Right atrium auricular region (tissue), 2 donors: ENCODE results near the gene BNC2. TPM values are rescaled to one million over a fixed set of nuclear protein-coding genes. Genes with fewer than 3 reads are reported as not detected.
A peak's percentile ranks its signal among the peaks of the same experiment; 100 is the strongest.

Experiments used
- DNase-seq: peaks from one replicate; pipeline ENCODE4 v3.0.0-alpha.2; 2019; ENCODE audit warnings: low spot score
- H3K27ac ChIP-seq, 2 donors: fragments of 200-600 bp; sonication (generic); 1 replicate in 1 of 2; 2 replicates in 1 of 2; pipeline ENCODE4 v1.5.1; 2016 to 2019
- H3K27me3 ChIP-seq, 2 donors: fragments of 200-600 bp; sonication (generic); one replicate each; pipeline versions ENCODE4 v1.5.1 to v1.6.0; 2017 to 2019
- H3K36me3 ChIP-seq: fragments of 200-600 bp; sonication (generic); one replicate; pipeline ENCODE4 v1.5.1; 2016
- H3K4me1 ChIP-seq, 2 donors: fragments of 200-600 bp; sonication (generic); one replicate each; pipeline versions ENCODE4 v1.5.1 to v1.6.0; 2017 to 2019
- H3K4me3 ChIP-seq, 2 donors: fragments of 200-600 bp; sonication (generic); 1 replicate in 1 of 2; 2 replicates in 1 of 2; pipeline ENCODE4 v1.5.1; 2017 to 2019; ENCODE audit warnings: mild to moderate bottlenecking in 1 of 2, moderate library complexity in 1 of 2
- H3K9me3 ChIP-seq, 2 donors: fragments of 200-600 bp; sonication (generic); one replicate each; pipeline ENCODE4 v1.5.1; 2019
- total RNA-seq, 2 donors: library from RNA; depleted of rRNA; stranded (reverse); fragments of >200 nt; gene quantifications; one replicate each; pipeline ENCODE4 v1.1.0, GENCODE V29; 2016
- TF ChIP-seq, protein P1 (sequence below), 2 donors: fragments of 200-600 bp; sonication (generic); IDR thresholded peaks; one replicate each; pipeline ENCODE4 v1.5.1; 2019; ENCODE audit warnings: antibody characterized with exemption in 2 of 2

BNC2 gene
- total RNA-seq, 2 donors from 2014 or later = 68.3 to 77.6 TPM

DNA sequence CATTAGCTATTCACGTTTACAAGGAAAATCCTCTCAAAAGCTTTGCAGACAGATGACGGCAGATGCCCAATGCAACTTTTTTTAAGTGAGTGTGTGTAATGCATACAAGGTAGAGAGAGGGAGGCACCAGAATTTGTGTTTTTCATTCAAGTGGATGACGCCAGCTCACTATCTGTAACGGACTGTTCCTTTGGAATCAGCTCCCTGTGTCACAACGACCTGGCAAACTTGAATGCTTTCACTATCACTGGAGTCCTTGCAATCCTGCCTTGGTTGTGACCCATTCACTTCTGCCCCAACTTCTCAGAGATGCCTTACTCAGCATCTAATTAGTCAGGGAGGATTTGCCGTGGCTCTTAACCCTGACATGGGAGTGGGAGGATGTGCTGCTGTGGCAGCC lies 148.5 kb downstream of the BNC2 start:
- no peak overlapping the region for H3K4me3 ChIP-seq
- H3K27ac ChIP-seq = peak overlapping the region; percentile 46 to 72
- H3K9me3 ChIP-seq = no peaks in the 10 kb centered on the region
- peaks cover 0 to 22% of the 10 kb centered on the region in 2 donors for H3K4me1 ChIP-seq
- TF ChIP-seq, protein P1, sequence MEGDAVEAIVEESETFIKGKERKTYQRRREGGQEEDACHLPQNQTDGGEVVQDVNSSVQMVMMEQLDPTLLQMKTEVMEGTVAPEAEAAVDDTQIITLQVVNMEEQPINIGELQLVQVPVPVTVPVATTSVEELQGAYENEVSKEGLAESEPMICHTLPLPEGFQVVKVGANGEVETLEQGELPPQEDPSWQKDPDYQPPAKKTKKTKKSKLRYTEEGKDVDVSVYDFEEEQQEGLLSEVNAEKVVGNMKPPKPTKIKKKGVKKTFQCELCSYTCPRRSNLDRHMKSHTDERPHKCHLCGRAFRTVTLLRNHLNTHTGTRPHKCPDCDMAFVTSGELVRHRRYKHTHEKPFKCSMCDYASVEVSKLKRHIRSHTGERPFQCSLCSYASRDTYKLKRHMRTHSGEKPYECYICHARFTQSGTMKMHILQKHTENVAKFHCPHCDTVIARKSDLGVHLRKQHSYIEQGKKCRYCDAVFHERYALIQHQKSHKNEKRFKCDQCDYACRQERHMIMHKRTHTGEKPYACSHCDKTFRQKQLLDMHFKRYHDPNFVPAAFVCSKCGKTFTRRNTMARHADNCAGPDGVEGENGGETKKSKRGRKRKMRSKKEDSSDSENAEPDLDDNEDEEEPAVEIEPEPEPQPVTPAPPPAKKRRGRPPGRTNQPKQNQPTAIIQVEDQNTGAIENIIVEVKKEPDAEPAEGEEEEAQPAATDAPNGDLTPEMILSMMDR (IDR thresholded peaks at IDR 0.05) = no peak
- peak; percentile 87 for DNase-seq
- H3K36me3 ChIP-seq = no peaks in the 10 kb centered on the region
- H3K27me3 ChIP-seq = no peaks in the 10 kb centered on the region

DNA sequence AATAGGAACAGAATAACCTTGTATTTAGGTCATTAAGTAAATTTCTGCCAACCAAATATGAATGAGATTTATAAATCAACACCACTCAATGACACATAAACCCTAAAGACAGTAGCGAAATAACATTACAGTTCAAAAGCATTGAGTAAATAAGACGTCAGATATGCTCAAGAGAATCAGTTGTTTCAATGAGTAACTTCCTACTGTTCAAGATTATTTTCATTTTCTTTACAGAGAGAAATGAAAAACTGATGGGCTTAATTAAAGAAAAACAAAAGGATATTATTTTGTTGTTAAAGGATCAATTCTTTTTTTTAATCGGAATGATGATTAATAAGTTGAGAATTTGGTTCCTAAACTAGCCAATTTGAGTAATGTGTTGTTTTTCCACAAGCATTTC lies 150.1 kb downstream of the BNC2 start:
- no peak overlapping the region for H3K27ac ChIP-seq
- DNase-seq = no peak
- no peak overlapping the region for H3K4me3 ChIP-seq
- H3K4me1 ChIP-seq = peaks cover 0 to 20% of the 10 kb centered on the region in 2 donors
- H3K27me3 ChIP-seq = no peaks in the 10 kb centered on the region
- H3K36me3 ChIP-seq = no peaks in the 10 kb centered on the region
- H3K9me3 ChIP-seq = no peaks in the 10 kb centered on the region
- TF ChIP-seq, protein P1 (IDR thresholded peaks at IDR 0.05) = no peak

DNA sequence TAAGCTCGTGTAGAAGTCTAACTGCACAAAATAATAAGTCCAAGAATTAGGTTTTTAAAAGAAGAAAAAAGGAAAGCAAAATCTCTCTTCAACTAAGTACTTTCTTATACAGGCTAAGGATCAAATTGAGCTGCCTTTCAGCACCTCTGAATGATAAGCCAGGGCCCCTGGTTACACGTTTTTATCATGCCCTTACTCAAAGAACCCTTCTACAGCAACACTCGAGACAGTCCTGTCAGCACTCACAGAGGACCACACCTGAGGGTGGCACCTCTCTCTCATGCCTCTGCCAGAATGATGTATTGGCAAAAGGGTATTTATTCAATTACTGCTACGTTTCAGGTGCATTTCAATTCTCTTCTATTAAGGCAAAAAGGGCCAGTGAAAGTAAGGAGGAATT lies 150.5 kb downstream of the BNC2 start:
- TF ChIP-seq, protein P1 (IDR thresholded peaks at IDR 0.05) = no peak
- no peak for DNase-seq
- Histone ChIP-seq H3K27ac (no peak overlapping the region), H3K36me3 (no peaks in the 10 kb centered on the region), H3K9me3 (no peaks in the 10 kb centered on the region), H3K4me3 (no peak overlapping the region), H3K27me3 (no peaks in the 10 kb centered on the region), H3K4me1 (peaks cover 0 to 20% of the 10 kb centered on the region in 2 donors)

GRCh38 chr9:16718952-16719351 lies 151.5 kb downstream of the BNC2 start:
- Histone ChIP-seq H3K4me1 (peaks cover 0 to 20% of the 10 kb centered on the region in 2 donors), H3K9me3 (no peaks in the 10 kb centered on the region), H3K36me3 (no peaks in the 10 kb centered on the region), H3K27me3 (no peaks in the 10 kb centered on the region), H3K27ac (no peak overlapping the region), H3K4me3 (no peak overlapping the region)
- TF ChIP-seq, protein P1 (IDR thresholded peaks at IDR 0.05) = no peak
- no peak for DNase-seq

- no peak overlapping the region for H3K4me3 ChIP-seq
- DNase-seq = no peak
- no peaks in the 10 kb centered on the region for H3K36me3 ChIP-seq
- TF ChIP-seq, protein P1 (IDR thresholded peaks at IDR 0.05) = no peak
- H3K9me3 ChIP-seq = no peaks in the 10 kb centered on the region
- peaks cover 0 to 20% of the 10 kb centered on the region in 2 donors for H3K4me1 ChIP-seq
- H3K27me3 ChIP-seq = no peaks in the 10 kb centered on the region
- H3K27ac ChIP-seq = no peak overlapping the region
Measured at GRCh38 chr9:16718296-16718695, 152.2 kb downstream of the BNC2 start.

GRCh38 chr9:16716601-16717000 lies 153.9 kb downstream of the BNC2 start:
- TF ChIP-seq, protein P1 (IDR thresholded peaks at IDR 0.05) = no peak
- H3K4me3 ChIP-seq = no peak overlapping the region
- H3K36me3 ChIP-seq = no peaks in the 10 kb centered on the region
- H3K27ac ChIP-seq = no peak overlapping the region
- no peaks in the 10 kb centered on the region for H3K9me3 ChIP-seq
- no peak for DNase-seq
- H3K27me3 ChIP-seq = no peaks in the 10 kb centered on the region
- H3K4me1 ChIP-seq = peaks cover 0 to 19% of the 10 kb centered on the region in 2 donors
